ENCODE measurements around the gene GPD2.

The GPD2 gene

DNA sequence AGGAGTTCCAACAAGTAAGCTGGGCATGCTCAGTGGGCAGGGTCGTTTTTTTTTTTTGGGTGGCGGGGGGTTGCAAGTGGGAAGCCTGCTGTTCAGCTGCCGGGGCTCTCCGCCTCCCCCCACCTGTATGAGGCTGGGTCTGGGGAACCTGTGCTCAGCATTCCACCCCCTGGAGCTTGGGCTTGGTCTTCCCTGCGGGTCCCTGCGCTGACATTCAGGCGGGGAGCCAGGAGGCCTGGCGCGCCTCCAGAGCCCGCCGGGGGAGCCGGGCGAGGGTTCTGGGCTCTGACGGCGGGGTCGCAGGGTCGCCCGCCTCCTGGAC lies 822 bp upstream of the GPD2 start:
- in situ Hi-C loops (cut with HindIII; ENCODE audit: low sequenced_read_pairs), result no loop called here

- in situ Hi-C loops (cut with HindIII; ENCODE audit: low sequenced_read_pairs), result no loop called here
Observed at GRCh38 chr2:156436497-156437085, 412 bp downstream of the GPD2 start.

- in situ Hi-C loops (cut with HindIII; ENCODE audit: low sequenced_read_pairs), result no loop called here
Observed at GRCh38 chr2:156437272-156437930, 1.2 kb downstream of the GPD2 start.

DNA sequence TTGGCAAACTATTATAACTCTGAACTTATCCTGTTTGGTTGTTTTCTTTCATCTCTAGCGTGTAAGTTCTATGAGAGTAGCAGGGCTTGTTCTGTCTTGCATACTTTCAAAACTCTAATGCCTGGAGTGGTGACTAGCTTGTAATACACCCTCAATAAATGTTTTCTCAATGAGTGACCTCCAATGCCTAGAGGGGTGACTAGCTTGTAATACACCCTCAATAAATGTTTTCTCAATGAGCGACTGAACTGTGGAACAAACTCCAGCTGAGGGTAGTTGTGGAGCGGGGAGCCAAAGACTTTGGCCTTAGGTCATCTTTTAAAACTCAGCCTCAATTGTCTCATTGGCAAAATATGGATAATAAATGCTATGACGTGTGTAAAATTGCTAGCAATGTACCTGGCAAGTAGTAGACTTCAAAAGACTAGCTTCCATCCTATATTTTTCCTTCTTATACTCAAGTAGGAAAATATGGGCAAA lies 1.8 kb downstream of the GPD2 start:
- in situ Hi-C loops (cut with HindIII; ENCODE audit: low sequenced_read_pairs), result no loop called here

DNA sequence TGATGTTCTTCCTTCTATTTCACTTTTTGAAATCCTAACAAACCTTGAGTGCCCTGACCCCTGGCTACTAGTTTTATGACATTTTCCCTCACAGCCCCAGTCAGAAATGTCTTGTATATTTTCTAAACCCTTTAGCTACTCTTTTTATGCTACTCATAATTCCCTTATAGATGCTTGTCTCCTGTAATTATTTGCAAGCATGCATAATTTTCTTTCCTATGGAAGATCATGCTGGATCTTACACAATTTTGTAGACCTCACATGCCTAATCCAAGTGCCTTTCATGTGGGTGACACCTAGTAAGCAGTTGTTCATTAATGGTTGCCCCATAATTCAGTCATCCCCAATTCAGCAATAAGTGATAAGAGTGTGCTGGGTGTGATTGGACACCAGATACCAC lies 6.9 kb downstream of the GPD2 start:
- in situ Hi-C loops (cut with HindIII; ENCODE audit: low sequenced_read_pairs), result no loop called here

DNA sequence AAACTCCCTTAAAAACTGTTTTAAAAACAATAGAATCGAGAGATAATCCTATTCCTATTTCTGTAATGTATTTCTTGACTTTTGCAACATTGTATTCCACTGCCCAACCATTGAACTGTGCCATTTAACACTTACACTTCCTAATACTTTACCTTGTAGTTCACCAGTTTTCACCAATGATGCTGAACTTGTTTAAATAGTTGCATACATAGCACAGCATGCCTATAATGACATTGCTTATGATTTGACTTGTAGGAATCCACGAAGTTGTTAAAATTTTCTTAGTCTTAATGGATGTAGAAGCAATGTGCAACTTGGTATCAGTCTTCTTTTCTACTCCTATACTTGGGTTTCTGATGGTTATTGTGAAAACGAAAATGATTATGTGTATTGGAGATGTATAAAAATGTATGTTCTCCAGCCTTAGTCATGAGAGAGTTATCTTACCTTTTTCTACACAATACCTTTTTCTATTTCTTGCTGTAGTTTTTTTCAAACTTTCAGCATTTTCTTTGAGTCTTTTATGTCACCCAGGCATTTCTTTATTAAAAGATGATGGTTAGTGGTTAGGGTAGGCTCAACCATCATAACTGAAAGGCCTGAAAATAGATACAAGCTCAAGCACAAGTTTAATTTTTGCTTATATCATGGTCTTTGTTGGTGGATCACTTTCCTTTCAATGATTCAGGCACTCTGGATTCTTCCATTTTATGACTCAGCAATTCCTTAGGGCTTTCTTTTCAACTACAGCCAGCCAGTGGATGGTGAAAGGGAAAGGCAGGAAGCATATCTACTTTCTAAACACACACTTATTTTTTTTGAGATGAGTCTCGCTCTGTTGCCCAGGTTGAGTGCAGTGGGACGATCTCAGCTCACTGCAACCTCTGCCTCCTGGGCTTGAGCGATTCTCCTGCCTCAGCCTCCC lies 9.4 kb downstream of the GPD2 start:
- in situ Hi-C loops (cut with HindIII; ENCODE audit: low sequenced_read_pairs), result no loop called here

GRCh38 chr2:156447761-156448160 lies 11.6 kb downstream of the GPD2 start:
- in situ Hi-C loops (cut with HindIII; ENCODE audit: low sequenced_read_pairs), result no loop called here

DNA sequence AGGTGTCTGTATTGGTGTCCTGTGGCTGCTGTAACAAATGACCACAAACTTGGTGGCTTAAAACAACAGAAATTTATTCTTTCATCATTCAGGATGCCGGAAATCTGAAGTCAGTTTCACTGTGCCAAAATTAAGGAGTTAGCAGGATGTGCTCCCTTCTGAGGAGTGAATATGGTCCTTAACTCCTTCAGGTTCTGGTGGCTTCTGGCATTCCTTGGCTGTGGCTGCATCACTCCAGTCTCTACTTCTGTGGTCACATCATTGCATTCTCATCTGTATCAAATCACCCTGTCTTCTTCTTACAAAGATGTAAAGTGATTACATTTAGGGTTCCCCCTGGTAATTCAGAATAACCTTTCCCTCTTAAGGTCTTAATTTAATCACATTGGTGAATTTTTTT lies 12.6 kb downstream of the GPD2 start:
- in situ Hi-C loops (cut with HindIII; ENCODE audit: low sequenced_read_pairs), result no loop called here

GRCh38 chr2:156452971-156453370 lies 16.8 kb downstream of the GPD2 start:
- in situ Hi-C loops (cut with HindIII; ENCODE audit: low sequenced_read_pairs), result no loop called here

GRCh38 chr2:156455361-156455975 lies 19.3 kb downstream of the GPD2 start:
- in situ Hi-C loops (cut with HindIII; ENCODE audit: low sequenced_read_pairs), result loop anchor here (5.0 kb wide), 1 partner anchor 87 kb away; no protein-coding TSS in a partner anchor

GRCh38 chr2:156456616-156457015 lies 20.4 kb downstream of the GPD2 start:
- in situ Hi-C loops (cut with HindIII; ENCODE audit: low sequenced_read_pairs), result loop anchor here (5.0 kb wide), 1 partner anchor 86 kb away; no protein-coding TSS in a partner anchor

- in situ Hi-C loops (cut with HindIII; ENCODE audit: low sequenced_read_pairs), result loop anchor here (5.0 kb wide), 1 partner anchor 84 kb away; no protein-coding TSS in a partner anchor
Observed at GRCh38 chr2:156457523-156458517, 21.6 kb downstream of the GPD2 start.

- in situ Hi-C loops (cut with HindIII; ENCODE audit: low sequenced_read_pairs), result loop anchor here (5.0 kb wide), 1 partner anchor 83 kb away; no protein-coding TSS in a partner anchor
Observed at GRCh38 chr2:156459720-156460119, 23.5 kb downstream of the GPD2 start.

DNA sequence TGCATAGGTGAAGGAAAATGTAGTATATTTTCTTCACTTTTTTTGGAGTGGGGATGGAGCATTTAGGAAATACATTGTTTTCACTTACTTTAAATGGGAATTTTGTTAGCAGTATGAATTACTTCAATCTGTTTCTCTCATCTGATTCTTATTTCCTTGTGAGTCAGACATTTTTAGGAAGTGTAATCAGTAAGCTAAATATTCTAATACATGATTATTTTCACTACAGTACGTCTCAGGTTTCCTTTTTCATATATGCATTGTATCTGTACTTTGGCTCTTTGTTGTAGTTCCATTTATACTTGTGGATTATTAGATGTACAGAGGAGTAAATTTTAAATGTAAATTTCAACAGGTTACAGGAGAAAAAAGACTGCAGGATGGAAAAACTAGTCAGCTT lies 27.9 kb downstream of the GPD2 start:
- in situ Hi-C loops (cut with HindIII; ENCODE audit: low sequenced_read_pairs), result no loop called here

DNA sequence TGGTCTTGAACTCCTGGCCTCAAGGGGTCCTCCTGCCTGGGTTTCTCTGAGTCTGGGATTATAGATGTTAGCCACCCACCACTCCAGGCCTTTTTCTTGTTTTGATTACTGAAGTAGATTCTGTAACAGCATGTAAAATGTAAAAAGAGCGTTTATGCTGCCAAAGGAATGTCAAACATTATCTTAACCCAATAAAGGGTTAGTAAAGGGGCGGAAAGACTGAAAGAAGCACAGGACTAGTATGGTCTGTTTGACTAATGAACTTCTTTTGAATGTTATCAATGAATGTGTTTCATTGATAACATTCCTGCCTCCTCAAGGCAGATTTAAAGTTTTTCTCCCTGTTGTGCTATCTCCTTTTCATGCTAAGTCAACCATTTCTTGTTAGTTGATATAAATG lies 29.4 kb downstream of the GPD2 start:
- in situ Hi-C loops (cut with HindIII; ENCODE audit: low sequenced_read_pairs), result no loop called here

DNA sequence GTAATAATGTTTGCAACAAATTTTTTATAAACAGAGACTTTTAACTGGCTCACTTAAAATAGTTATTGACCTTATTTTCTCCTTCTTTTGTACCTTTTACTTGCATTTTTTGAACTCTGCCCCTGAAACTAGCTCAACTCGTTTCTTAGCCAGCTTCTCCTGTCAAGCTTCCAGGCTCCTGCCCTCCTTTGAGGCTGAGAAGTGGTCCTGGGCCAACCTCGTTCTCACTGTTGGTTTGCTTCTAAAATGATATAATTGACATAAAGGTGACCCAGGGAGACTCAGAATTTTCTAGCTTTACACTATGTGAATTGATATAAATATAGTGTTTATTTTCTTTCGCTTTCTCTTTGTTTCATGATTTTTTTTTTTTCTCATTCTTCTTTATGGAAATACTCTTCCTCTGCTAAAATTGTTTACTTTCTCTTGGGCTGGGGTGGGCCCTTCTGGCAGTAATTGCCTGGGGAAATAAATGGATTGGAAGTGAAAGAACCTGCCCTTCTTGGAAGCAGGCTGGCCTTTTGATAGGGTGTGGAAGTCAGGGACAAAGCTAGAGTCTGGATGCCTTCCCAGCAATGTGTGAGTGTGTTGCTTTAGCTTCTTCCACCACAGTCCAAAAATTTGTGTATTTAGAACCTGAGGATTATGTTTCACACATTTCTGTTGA lies 30.7 kb downstream of the GPD2 start:
- in situ Hi-C loops (cut with HindIII; ENCODE audit: low sequenced_read_pairs), result no loop called here

DNA sequence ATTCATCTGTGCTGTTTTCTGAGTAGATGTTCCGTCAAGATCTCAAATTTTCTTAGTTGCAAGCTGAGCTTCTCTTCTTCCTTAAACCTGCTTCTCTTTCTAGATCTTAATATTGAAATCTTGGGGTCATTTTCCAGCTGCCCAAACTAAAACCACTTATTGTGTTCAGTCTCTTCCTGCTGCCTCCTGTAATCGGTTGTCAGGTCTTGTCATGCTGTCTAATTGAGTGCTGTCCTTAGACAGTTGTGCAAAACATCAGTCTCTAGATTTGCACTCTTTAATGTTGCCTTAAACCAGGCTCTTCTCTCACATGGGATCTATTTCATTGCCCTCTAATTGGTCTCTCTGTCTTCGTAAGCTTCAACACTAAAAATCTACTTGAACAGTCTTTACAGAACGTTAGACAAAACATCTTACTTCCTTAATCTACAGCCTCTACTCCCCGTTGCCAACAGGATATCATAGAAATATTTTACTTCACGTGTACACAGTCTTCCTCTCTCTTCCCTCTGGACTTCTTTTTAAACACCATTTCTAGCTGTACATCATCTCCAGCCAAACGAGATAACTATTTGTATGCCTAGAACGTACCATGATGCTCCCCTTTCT lies 34.9 kb downstream of the GPD2 start:
- in situ Hi-C loops (cut with HindIII; ENCODE audit: low sequenced_read_pairs), result no loop called here

DNA sequence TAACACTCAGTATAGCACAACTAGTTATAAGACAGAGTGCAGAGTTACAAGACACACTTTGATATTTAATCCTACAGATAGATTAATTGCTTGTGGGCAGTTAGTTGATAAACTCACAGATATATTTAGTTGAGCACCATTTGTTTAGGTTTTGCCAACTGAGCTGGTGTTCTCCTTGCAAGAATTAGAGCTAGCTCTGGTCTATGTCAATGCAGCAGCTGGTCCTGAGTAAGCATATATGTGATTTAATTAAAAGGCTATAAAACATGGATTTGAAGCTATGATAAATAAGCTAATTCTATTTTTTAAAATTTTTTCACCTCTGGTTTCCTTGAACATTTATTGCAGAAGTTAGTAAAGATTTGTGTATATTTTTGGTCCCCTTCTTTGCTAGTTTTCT lies 35.6 kb downstream of the GPD2 start:
- in situ Hi-C loops (cut with HindIII; ENCODE audit: low sequenced_read_pairs), result no loop called here

DNA sequence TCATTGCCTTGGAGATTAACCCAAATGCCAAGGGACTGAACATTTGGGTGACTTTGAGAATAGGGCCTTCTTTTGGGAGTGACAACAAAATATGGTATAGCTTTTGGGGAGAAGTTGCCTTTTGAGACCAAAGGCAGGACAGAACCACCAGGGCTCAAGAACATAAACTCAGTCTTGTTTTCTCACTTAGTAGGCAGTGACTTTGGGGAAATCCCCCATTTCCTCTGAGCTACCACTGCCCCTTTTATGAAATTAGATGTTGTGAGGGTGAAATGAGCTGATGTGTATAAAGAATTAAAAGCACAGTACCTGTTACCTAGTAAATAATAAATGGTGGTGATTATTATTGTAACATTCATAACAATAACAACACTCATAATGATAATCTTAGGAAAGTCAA lies 36.5 kb downstream of the GPD2 start:
- in situ Hi-C loops (cut with HindIII; ENCODE audit: low sequenced_read_pairs), result no loop called here

All from endothelial cell of hepatic sinusoid (primary cell).